Activated naive CD8-positive, alpha-beta T cell (primary cell): ENCODE data around the gene SLC25A34.

Experiments used
- H3K27ac Mint-ChIP-seq: one replicate; pipeline ENCODE4 v1.8.0; 2021; ENCODE audit warnings: mixed read lengths
- H3K27me3 Mint-ChIP-seq: one replicate; pipeline ENCODE4 v1.8.0; 2021; ENCODE audit warnings: mixed read lengths
- H3K36me3 Mint-ChIP-seq: one replicate; pipeline ENCODE4 v1.8.0; 2021; ENCODE audit warnings: mixed read lengths
- H3K4me1 Mint-ChIP-seq: one replicate; pipeline ENCODE4 v1.8.0; 2021; ENCODE audit warnings: low read depth, mixed read lengths
- H3K4me3 Mint-ChIP-seq: one replicate; pipeline ENCODE4 v1.8.0; 2021; ENCODE audit warnings: mild to moderate bottlenecking, mixed read lengths
- H3K9me3 Mint-ChIP-seq: one replicate; pipeline ENCODE4 v1.8.0; 2021; ENCODE audit warnings: low read depth, mixed read lengths

Gene SLC25A34

GRCh38 chr1:15724949-15725880 lies 10.8 kb upstream of the SLC25A34 start:
- Mint-ChIP-seq H3K4me3 (no peak overlapping the region), H3K27me3 (no peaks in the 10 kb centered on the region), H3K27ac (no peak overlapping the region), H3K36me3 (no peaks in the 10 kb centered on the region), H3K9me3 (no peaks in the 10 kb centered on the region), H3K4me1 (no peaks in the 10 kb centered on the region)

GRCh38 chr1:15726508-15726907 lies 9.6 kb upstream of the SLC25A34 start:
- Mint-ChIP-seq H3K36me3 (no peaks in the 10 kb centered on the region), H3K9me3 (no peaks in the 10 kb centered on the region), H3K4me1 (no peaks in the 10 kb centered on the region), H3K27me3 (no peaks in the 10 kb centered on the region), H3K27ac (no peak overlapping the region), H3K4me3 (no peak overlapping the region)

DNA sequence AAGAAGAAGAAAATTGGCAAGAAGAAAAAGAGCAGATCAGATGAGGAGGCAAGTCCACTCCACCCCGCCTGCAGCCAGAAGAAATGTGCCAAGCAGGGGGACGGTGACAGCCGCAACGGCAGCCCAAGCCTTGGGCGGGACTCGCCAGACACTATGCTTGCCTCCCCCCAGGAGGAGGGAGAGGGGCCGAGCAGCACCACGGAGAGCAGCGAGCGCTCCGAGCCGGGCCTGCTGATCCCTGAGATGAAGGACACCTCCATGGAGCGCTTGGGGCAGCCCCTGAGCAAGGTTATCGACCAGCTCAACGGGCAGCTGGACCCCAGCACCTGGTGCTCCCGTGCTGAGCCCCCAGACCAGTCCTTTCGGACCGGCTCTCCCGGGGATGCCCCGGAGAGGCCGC lies 9.0 kb upstream of the SLC25A34 start:
- no peak overlapping the region for H3K4me3 Mint-ChIP-seq
- H3K27ac Mint-ChIP-seq = no peak overlapping the region
- H3K9me3 Mint-ChIP-seq = no peaks in the 10 kb centered on the region
- no peaks in the 10 kb centered on the region for H3K27me3 Mint-ChIP-seq
- no peaks in the 10 kb centered on the region for H3K4me1 Mint-ChIP-seq
- H3K36me3 Mint-ChIP-seq = no peaks in the 10 kb centered on the region

DNA sequence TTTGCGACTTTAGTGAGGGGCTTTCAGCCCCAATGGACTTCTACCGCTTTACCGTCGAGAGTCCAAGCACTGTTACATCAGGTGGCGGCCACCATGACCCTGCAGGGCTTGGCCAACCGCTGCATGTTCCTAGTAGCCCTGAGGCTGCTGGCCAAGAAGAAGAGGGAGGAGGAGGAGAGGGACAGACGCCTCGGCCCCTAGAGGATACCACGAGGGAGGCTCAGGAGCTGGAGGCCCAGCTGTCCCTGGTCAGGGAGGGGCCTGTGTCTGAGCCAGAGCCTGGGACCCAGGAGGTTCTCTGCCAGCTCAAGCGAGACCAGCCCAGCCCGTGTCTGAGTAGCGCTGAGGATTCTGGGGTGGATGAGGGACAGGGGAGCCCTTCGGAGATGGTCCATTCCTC lies 8.6 kb upstream of the SLC25A34 start:
- Mint-ChIP-seq H3K36me3 (no peaks in the 10 kb centered on the region), H3K27me3 (no peaks in the 10 kb centered on the region), H3K4me1 (no peaks in the 10 kb centered on the region), H3K4me3 (no peak overlapping the region), H3K9me3 (no peaks in the 10 kb centered on the region), H3K27ac (no peak overlapping the region)

DNA sequence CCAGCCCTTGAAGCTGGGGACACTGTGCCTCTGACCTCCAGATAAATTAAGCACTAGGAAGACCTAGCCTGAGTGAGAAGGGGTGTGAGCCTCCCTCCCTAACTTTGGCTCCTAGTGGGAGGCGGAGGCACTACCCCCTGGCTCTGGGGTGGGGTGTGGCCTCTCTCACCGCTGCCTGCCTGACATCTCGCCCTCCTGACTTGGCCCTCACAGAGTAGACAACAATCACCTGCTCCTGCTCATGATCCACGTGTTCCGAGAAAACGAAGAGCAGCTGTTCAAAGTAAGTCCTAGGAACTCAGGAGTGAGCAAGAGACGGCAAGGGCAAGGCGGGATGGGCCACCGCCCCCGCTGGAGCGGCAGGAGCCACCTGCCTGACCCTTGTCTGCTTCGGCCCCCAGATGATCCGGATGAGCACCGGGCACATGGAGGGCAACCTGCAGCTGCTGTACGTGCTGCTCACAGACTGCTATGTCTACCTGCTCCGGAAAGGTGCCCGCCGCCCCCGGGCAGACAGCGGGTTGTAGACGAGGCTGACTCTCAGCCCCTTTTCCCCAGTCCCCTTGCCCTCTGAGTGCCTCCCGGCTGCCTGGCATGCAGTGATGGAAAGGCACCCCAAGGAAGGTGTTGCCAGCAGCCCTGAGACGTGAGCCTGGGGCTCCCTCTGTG lies 8.1 kb upstream of the SLC25A34 start:
- Mint-ChIP-seq H3K9me3 (no peaks in the 10 kb centered on the region), H3K27me3 (no peaks in the 10 kb centered on the region), H3K4me3 (no peak overlapping the region), H3K27ac (no peak overlapping the region), H3K4me1 (no peaks in the 10 kb centered on the region), H3K36me3 (no peaks in the 10 kb centered on the region)

GRCh38 chr1:15728937-15729657 lies 7.0 kb upstream of the SLC25A34 start:
- H3K27ac Mint-ChIP-seq = no peak overlapping the region
- H3K36me3 Mint-ChIP-seq = no peaks in the 10 kb centered on the region
- no peak overlapping the region for H3K4me3 Mint-ChIP-seq
- no peaks in the 10 kb centered on the region for H3K4me1 Mint-ChIP-seq
- H3K27me3 Mint-ChIP-seq = no peaks in the 10 kb centered on the region
- H3K9me3 Mint-ChIP-seq = no peaks in the 10 kb centered on the region

GRCh38 chr1:15730423-15730822 lies 5.6 kb upstream of the SLC25A34 start:
- no peak overlapping the region for H3K27ac Mint-ChIP-seq
- H3K27me3 Mint-ChIP-seq = no peaks in the 10 kb centered on the region
- no peaks in the 10 kb centered on the region for H3K36me3 Mint-ChIP-seq
- H3K4me1 Mint-ChIP-seq = no peaks in the 10 kb centered on the region
- no peak overlapping the region for H3K4me3 Mint-ChIP-seq
- no peaks in the 10 kb centered on the region for H3K9me3 Mint-ChIP-seq

- H3K4me1 Mint-ChIP-seq = no peaks in the 10 kb centered on the region
- no peaks in the 10 kb centered on the region for H3K9me3 Mint-ChIP-seq
- H3K27ac Mint-ChIP-seq = no peak overlapping the region
- H3K27me3 Mint-ChIP-seq = no peaks in the 10 kb centered on the region
- no peak overlapping the region for H3K4me3 Mint-ChIP-seq
- H3K36me3 Mint-ChIP-seq = no peaks in the 10 kb centered on the region
These were observed 5.1 kb upstream of the SLC25A34 start for GRCh38 chr1:15730936-15731335.

DNA sequence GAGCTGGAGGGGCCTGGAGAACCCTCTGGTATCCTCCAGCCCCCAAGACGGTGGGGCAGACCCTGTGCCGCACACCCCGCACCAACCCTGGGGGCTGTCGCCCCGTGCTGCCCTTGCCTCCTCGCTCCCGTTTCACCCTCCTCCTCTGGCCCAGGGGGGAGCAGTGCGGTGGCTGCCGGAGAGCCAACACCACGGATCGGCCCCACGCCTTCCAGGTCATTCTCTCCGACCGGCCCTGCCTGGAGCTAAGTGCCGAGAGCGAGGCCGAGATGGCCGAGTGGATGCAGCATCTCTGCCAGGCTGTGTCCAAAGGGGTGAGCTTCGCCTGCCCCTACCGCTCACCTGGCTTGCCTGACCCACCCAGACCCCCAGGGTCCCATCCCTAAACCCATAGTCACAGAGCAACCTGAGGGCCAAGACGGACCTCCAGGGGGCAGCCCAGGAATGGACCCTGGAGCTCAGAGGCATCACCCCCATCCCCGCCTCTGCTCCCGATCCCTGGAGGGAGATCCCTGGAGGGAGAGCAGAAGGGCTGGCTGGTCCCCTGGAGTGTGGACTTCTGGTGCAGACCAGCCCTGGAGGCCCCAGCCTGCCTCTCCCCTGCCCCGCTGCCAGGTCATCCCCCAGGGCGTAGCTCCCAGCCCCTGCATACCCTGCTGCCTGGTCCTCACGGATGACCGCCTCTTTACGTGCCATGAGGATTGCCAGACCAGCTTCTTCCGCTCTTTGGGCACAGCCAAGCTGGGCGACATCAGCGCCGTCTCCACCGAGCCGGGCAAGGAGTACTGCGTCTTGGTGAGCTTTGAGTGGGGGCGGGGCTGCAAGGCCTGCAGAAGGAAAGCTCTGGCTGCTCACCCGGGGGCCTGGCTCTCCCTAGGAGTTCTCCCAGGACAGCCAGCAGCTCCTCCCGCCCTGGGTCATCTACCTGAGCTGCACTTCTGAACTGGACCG lies 4.0 kb upstream of the SLC25A34 start:
- Mint-ChIP-seq H3K27ac (no peak overlapping the region), H3K4me3 (no peak overlapping the region), H3K27me3 (no peaks in the 10 kb centered on the region), H3K9me3 (no peaks in the 10 kb centered on the region), H3K36me3 (no peaks in the 10 kb centered on the region), H3K4me1 (no peaks in the 10 kb centered on the region)

DNA sequence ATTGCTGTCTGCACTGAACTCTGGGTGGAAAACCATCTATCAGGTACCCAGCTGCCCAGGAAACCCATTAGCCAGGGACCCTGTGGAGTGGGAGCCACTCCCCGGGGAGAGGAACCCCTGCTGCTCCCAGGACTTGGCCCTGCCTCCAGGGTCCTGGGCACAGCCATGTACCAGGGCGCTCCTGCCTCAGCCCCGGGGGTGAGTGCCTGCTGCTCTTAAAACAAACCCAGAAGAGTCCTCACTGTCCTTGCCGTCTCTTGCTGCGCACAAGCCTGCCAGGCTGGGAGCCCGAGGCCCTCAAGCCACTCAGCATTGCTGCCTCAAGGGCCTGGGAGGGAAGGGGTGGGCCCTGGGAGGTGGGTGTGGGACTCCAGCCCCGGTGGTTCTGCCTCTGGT lies 3.4 kb upstream of the SLC25A34 start:
- Mint-ChIP-seq H3K27ac (no peak overlapping the region), H3K4me1 (no peaks in the 10 kb centered on the region), H3K36me3 (no peaks in the 10 kb centered on the region), H3K27me3 (no peaks in the 10 kb centered on the region), H3K9me3 (no peaks in the 10 kb centered on the region), H3K4me3 (no peak overlapping the region)

DNA sequence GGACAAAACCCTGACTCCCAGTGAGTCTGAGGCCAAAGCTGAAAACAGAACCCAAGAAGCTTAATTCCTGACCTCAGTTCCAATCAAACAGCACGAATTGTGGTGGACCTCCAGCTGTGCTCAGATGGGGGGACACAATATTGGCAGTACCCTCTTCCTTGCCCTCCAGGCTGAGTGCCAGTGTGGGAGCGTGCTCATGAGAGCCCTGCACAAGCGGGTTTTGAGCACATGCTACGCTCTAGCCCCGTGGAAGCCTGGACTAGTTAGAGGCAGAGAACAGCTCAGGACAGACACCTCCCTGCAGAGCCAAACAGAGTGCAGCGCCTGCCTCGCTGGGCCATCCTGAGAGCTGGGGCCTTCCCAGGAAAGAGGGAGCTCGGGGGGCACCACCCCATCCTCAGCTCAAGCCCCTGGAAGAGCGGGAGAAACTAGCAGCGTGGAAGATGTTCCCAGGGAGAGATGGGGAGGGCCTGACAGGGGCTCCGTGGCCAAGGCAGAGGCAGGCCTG lies 2.8 kb upstream of the SLC25A34 start:
- Mint-ChIP-seq H3K27ac (no peak overlapping the region), H3K27me3 (no peaks in the 10 kb centered on the region), H3K36me3 (no peaks in the 10 kb centered on the region), H3K4me1 (no peaks in the 10 kb centered on the region), H3K4me3 (no peak overlapping the region), H3K9me3 (no peaks in the 10 kb centered on the region)

DNA sequence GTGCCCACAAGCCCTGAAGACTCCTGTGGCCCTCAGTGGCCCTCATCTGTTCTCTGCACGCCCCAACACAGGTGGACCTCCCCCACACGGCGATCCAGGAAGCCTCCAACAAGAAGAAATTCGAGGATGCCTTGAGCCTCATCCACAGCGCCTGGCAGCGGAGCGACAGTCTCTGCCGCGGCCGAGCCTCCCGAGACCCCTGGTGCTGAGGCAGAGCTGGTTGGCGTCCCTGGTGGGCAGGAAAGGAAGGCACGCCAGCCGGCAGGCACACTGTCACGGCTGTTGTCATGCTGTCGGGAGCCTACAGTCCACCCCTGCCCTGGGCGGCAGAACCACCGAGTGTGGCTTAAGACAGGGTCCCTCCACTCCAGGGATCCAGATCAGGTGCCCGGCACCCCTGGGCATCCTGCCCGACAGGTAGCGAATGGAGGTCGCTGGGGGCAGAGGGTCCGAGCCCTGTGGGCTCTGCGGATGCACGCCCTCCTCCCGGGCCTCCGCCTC lies 2.3 kb upstream of the SLC25A34 start:
- H3K27ac Mint-ChIP-seq = no peak overlapping the region
- H3K4me3 Mint-ChIP-seq = no peak overlapping the region
- H3K4me1 Mint-ChIP-seq = no peaks in the 10 kb centered on the region
- H3K9me3 Mint-ChIP-seq = no peaks in the 10 kb centered on the region
- no peaks in the 10 kb centered on the region for H3K36me3 Mint-ChIP-seq
- H3K27me3 Mint-ChIP-seq = no peaks in the 10 kb centered on the region

DNA sequence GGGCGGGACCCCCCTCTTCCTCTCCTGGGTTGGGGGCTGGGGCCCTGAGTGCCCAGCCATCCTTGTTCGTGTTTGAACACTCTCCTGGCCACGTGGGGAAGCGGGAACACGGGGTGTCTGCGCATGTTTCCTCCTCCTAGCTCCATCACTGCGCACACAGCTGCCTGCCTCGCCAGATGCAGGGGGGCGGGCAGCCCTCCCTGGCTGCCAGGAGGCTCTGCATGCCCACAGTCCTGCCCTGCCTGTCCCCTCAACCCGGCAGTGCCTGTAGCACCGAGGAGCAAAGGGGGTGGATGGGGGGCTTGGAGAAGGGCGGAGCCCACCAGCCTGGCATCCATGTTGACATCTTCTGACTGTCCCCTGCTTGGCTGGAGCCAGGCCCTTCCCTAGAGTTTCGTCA lies 1.8 kb upstream of the SLC25A34 start:
- Mint-ChIP-seq H3K36me3 (no peaks in the 10 kb centered on the region), H3K4me3 (no peak overlapping the region), H3K27me3 (no peaks in the 10 kb centered on the region), H3K4me1 (no peaks in the 10 kb centered on the region), H3K27ac (no peak overlapping the region), H3K9me3 (no peaks in the 10 kb centered on the region)

- Mint-ChIP-seq H3K36me3 (no peaks in the 10 kb centered on the region), H3K27me3 (no peaks in the 10 kb centered on the region), H3K4me3 (no peak overlapping the region), H3K4me1 (no peaks in the 10 kb centered on the region), H3K27ac (no peak overlapping the region), H3K9me3 (no peaks in the 10 kb centered on the region)
These were observed 1.2 kb upstream of the SLC25A34 start for GRCh38 chr1:15734901-15735300.
